HepG2 (cell line): ENCODE measurements around the gene SIK2. TPM values are rescaled to one million over a fixed set of nuclear protein-coding genes. Genes with fewer than 3 reads are reported as not detected.
A peak's percentile ranks its signal among the peaks of the same experiment; 100 is the strongest.

Experiments
- E2F5 ChIP-seq: sonication (generic); formaldehyde crosslinking; conservative IDR thresholded peaks from 2 replicates; pipeline ENCODE4 v1.4.0; 2020; ENCODE audit warnings: missing genetic modification reagents
- HOMEZ ChIP-seq: IDR thresholded peaks from 2 replicates; pipeline ENCODE4 v1.6.1; 2016; ENCODE audit warnings: low read depth
- MATR3 ChIP-seq: sonication (generic); formaldehyde crosslinking; IDR thresholded peaks from 2 replicates; pipeline ENCODE4 v1.4.0; 2020; ENCODE audit warnings: missing genetic modification reagents
- RERE ChIP-seq: IDR thresholded peaks from 2 replicates; pipeline ENCODE4 v1.6.1; 2016; ENCODE audit warnings: low read depth, missing genetic modification reagents, missing compliant biosample characterization
- SUZ12 ChIP-seq: fragments of 150-350 bp; IDR thresholded peaks from 2 replicates; pipeline ENCODE4 v1.6.1; 2014; ENCODE audit warnings: low read depth, low read length
- TCF7L2 ChIP-seq: IDR thresholded peaks from 2 replicates; pipeline ENCODE4 v1.6.1; 2011; ENCODE audit warnings: mild to moderate bottlenecking, low read depth, low read length, moderate library complexity
- TFE3 ChIP-seq: IDR thresholded peaks from 2 replicates; pipeline ENCODE4 v1.6.1; 2016
- ZBTB37 ChIP-seq: sonication (generic); formaldehyde crosslinking; IDR thresholded peaks from 2 replicates; pipeline ENCODE4 v1.4.0; 2020; ENCODE audit warnings: mild to moderate bottlenecking, missing genetic modification reagents
- ZBTB38 ChIP-seq: sonication (generic); formaldehyde crosslinking; IDR thresholded peaks from 2 replicates; pipeline ENCODE4 v1.5.1; 2020; ENCODE audit warnings: mild to moderate bottlenecking, missing genetic modification reagents
- ZNF644 ChIP-seq: IDR thresholded peaks from 2 replicates; pipeline ENCODE4 v1.6.1; 2016; ENCODE audit warnings: low read depth
- polyA plus RNA-seq, 8 experiments: library from polyadenylated mRNA; depleted of rRNA in 3 of 8; stranded (reverse) in 7 of 8; unstranded in 1 of 8; fragments of >200 nt; fragmentation: Illumina TruSeq in 4 of 8; extraction: Trizol in 4 of 8; gene quantifications; 2 replicates each; pipeline versions ENCODE4 v1.2.1 to v1.2.3, GENCODE V29; 2011 to 2016; ENCODE audit warnings: low read depth in 4 of 8, missing spikeins in 1 of 8, mixed read lengths in 1 of 8; ENCODE audit not compliant: insufficient read depth in 1 of 8
- total RNA-seq, 5 experiments: library from RNA; depleted of rRNA; stranded (reverse); fragments of >200 nt; fragmentation: Illumina TruSeq; extraction: Trizol; gene quantifications; 2 replicates each; pipeline ENCODE4 v1.2.3, GENCODE V29; 2016; ENCODE audit warnings: low read depth in 1 of 5

The SIK2 gene
- total and polyA plus RNA-seq, 2 of the 13 experiments (the other 11 are each of a cell fraction or from before 2014, with no cell fraction given), result 8.1 to 15.4 TPM

- TF ChIP-seq RERE (CRISPR knock-in tag) (no peak), SUZ12 (no peak), ZNF644 (peak; percentile 96), TFE3 (peak; percentile 8; the same call in 1 of the 2 replicates), ZBTB38 (CRISPR knock-in tag) (no peak), MATR3 (no peak), HOMEZ (CRISPR knock-in tag) (peak; percentile 68; the same call in 1 of the 2 replicates), TCF7L2 (no peak), E2F5 (CRISPR knock-in tag) (no peak), ZBTB37 (CRISPR knock-in tag) (no peak)
Measured at GRCh38 chr11:111623527-111624030, 21.3 kb downstream of the SIK2 start (continued).
